ENCODE data around the gene ABCA9. TPM values are rescaled to one million over a fixed set of nuclear protein-coding genes. Genes with fewer than 3 reads are reported as not detected.

ABCA9 gene
- total and polyA plus RNA-seq, 2 of the 13 experiments (the other 11 are each of a cell fraction or from before 2014, with no cell fraction given): 0.04 TPM; not detected in 1

- TF ChIP-seq ZFP36L1 (CRISPR knock-in tag; IDR thresholded peaks at IDR 0.05): no peak
- TF ChIP-seq, protein P1, sequence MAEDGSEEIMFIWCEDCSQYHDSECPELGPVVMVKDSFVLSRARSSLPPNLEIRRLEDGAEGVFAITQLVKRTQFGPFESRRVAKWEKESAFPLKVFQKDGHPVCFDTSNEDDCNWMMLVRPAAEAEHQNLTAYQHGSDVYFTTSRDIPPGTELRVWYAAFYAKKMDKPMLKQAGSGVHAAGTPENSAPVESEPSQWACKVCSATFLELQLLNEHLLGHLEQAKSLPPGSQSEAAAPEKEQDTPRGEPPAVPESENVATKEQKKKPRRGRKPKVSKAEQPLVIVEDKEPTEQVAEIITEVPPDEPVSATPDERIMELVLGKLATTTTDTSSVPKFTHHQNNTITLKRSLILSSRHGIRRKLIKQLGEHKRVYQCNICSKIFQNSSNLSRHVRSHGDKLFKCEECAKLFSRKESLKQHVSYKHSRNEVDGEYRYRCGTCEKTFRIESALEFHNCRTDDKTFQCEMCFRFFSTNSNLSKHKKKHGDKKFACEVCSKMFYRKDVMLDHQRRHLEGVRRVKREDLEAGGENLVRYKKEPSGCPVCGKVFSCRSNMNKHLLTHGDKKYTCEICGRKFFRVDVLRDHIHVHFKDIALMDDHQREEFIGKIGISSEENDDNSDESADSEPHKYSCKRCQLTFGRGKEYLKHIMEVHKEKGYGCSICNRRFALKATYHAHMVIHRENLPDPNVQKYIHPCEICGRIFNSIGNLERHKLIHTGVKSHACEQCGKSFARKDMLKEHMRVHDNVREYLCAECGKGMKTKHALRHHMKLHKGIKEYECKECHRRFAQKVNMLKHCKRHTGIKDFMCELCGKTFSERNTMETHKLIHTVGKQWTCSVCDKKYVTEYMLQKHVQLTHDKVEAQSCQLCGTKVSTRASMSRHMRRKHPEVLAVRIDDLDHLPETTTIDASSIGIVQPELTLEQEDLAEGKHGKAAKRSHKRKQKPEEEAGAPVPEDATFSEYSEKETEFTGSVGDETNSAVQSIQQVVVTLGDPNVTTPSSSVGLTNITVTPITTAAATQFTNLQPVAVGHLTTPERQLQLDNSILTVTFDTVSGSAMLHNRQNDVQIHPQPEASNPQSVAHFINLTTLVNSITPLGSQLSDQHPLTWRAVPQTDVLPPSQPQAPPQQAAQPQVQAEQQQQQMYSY (CRISPR knock-in tag; IDR thresholded peaks at IDR 0.05): no peak
- TF ChIP-seq ZNF180 (CRISPR knock-in tag; IDR thresholded peaks at IDR 0.05; ENCODE audit: borderline replicate concordance, low read depth): no peak
- peak; percentile 50 for TF ChIP-seq ZNF883 (CRISPR knock-in tag; IDR thresholded peaks at IDR 0.05; ENCODE audit: not compliant biosample characterization)
- TF ChIP-seq, protein P2, sequence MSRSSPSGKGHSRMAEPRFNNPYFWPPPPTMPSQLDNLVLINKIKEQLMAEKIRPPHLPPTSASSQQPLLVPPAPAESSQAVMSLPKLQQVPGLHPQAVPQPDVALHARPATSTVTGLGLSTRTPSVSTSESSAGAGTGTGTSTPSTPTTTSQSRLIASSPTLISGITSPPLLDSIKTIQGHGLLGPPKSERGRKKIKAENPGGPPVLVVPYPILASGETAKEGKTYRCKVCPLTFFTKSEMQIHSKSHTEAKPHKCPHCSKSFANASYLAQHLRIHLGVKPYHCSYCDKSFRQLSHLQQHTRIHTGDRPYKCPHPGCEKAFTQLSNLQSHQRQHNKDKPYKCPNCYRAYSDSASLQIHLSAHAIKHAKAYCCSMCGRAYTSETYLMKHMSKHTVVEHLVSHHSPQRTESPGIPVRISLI (CRISPR knock-in tag; IDR thresholded peaks at IDR 0.05; ENCODE audit: borderline replicate concordance): peak; percentile 78
- TF ChIP-seq, protein P3, sequence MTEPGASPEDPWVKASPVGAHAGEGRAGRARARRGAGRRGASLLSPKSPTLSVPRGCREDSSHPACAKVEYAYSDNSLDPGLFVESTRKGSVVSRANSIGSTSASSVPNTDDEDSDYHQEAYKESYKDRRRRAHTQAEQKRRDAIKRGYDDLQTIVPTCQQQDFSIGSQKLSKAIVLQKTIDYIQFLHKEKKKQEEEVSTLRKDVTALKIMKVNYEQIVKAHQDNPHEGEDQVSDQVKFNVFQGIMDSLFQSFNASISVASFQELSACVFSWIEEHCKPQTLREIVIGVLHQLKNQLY (CRISPR knock-in tag; IDR thresholded peaks at IDR 0.05): peak; percentile 95
- 0 out of 2 replicates have a peak, but pooled peaks have one; percentile 45 for TF ChIP-seq RBAK (CRISPR knock-in tag; IDR thresholded peaks at IDR 0.05)
- TF ChIP-seq ZNF264 (CRISPR knock-in tag; IDR thresholded peaks at IDR 0.05): peak; percentile 75; the same call in 1 of the 2 replicates
- peak; percentile 55 for TF ChIP-seq TFDP2 (CRISPR knock-in tag; IDR thresholded peaks at IDR 0.05)
- TF ChIP-seq ETV5 (CRISPR knock-in tag; IDR thresholded peaks at IDR 0.05; ENCODE audit: borderline replicate concordance): peak; percentile 98
- TF ChIP-seq TBX2 (CRISPR knock-in tag; IDR thresholded peaks at IDR 0.05; ENCODE audit: borderline replicate concordance): peak; percentile 99
- peak; percentile 98 for TF ChIP-seq TFE3 (CRISPR knock-in tag; IDR thresholded peaks at IDR 0.05)
- TF ChIP-seq ZNF496 (CRISPR knock-in tag; IDR thresholded peaks at IDR 0.05; ENCODE audit: insufficient replicate concordance): no peak
- TF ChIP-seq KDM6A (CRISPR knock-in tag; IDR thresholded peaks at IDR 0.05; ENCODE audit: low read depth): peak; percentile 91
- no peak for TF ChIP-seq PAX8 (CRISPR knock-in tag; IDR thresholded peaks at IDR 0.05; ENCODE audit: borderline replicate concordance)
- TF ChIP-seq ZNF484 (CRISPR knock-in tag; IDR thresholded peaks at IDR 0.05; ENCODE audit: borderline replicate concordance, low read depth): no peak
- TF ChIP-seq MTA1 (CRISPR knock-in tag; IDR thresholded peaks at IDR 0.05; ENCODE audit: borderline replicate concordance): no peak; the same call in 1 of the 2 replicates
- TF ChIP-seq KDM4B (CRISPR knock-in tag; IDR thresholded peaks at IDR 0.05): no peak; the same call in none of the 2 replicates
Observed at GRCh38 chr17:69047368-69048263, 13.1 kb downstream of the ABCA9 start (continued).
